GM12892 (cell line): ENCODE results near the gene OR4K2.

Experiments
- POLR2A ChIP-seq: IDR thresholded peaks from 2 replicates; pipeline ENCODE4 v1.6.1; 2011; ENCODE audit warnings: low read depth, low read length, control low read depth
- TAF1 ChIP-seq: IDR thresholded peaks from 2 replicates; pipeline ENCODE4 v1.6.1; 2011; ENCODE audit warnings: low read depth, mild to moderate bottlenecking, control low read depth, low read length, borderline replicate concordance

DNA sequence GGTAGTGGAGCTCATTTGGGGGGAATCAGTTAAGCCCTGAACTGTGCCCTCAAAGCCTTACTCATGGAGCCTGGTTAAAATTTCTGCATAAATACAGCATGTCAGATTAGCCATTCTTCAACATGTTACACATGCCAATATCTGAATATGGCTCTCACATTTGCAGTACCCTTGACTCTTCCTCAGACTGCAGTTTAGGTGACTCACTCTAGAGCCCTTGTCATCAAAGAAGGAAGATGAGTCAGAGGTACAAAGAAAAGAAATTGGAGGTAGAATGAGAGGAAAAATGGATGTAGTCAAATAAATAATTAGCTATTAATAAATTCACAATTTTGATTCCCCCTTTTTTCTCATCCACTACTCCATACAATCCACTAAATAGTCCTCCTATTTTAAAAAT, 23.6 kb upstream of the OR4K2 start:
- TF ChIP-seq POLR2A (no peak), TAF1 (no peak)
